ENCODE measurements around the gene SDCBP2.

GRCh38 chr20:1310506-1311190 lies 18.3 kb downstream of the SDCBP2 start:
- TF ChIP-seq POLR2A (IDR thresholded peaks at IDR 0.05) (no peak), CTCF (IDR thresholded peaks at IDR 0.05) (no peak)
